Activated CD8-positive, alpha-beta memory T cell treated with anti-CD3 and anti-CD28 coated beads for 4 hours (primary cell): Measurements from ENCODE around the gene SLC6A14.

Source experiments
- DNase-seq, 2 donors: peaks; one replicate each; pipeline ENCODE4 v3.0.0-alpha.2; 2020; ENCODE audit warnings: low read depth in 2 of 2

SLC6A14 gene, protein sequence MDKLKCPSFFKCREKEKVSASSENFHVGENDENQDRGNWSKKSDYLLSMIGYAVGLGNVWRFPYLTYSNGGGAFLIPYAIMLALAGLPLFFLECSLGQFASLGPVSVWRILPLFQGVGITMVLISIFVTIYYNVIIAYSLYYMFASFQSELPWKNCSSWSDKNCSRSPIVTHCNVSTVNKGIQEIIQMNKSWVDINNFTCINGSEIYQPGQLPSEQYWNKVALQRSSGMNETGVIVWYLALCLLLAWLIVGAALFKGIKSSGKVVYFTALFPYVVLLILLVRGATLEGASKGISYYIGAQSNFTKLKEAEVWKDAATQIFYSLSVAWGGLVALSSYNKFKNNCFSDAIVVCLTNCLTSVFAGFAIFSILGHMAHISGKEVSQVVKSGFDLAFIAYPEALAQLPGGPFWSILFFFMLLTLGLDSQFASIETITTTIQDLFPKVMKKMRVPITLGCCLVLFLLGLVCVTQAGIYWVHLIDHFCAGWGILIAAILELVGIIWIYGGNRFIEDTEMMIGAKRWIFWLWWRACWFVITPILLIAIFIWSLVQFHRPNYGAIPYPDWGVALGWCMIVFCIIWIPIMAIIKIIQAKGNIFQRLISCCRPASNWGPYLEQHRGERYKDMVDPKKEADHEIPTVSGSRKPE

DNA sequence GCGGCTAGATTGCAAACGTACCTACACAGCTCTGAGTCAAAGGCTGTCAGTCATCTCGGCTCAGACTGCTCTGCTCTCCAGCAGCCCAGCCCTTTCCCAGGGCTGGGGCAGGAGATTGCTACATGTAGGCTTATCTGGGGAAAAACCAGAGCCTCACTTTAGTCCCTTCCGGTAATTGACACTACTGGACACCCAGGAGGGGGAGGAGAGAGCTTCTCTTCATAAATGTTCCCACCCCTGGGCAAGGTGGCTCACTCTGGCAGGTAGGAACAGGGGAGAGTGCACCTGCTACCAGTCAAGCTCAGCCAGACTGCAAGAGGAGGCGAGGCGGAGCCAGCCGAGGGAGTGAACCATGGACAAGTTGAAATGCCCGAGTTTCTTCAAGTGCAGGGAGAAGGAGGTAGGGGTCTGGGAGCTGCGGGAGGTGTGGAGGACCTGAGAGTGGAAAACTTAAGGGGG is at the start of gene SLC6A14:
Gene SLC6A14, plus strand, starts transcription at position 249 of the 459 bp plus-strand sequence. Its CDS starts 104 bp downstream, at position 353.
- no peak for DNase-seq

DNA sequence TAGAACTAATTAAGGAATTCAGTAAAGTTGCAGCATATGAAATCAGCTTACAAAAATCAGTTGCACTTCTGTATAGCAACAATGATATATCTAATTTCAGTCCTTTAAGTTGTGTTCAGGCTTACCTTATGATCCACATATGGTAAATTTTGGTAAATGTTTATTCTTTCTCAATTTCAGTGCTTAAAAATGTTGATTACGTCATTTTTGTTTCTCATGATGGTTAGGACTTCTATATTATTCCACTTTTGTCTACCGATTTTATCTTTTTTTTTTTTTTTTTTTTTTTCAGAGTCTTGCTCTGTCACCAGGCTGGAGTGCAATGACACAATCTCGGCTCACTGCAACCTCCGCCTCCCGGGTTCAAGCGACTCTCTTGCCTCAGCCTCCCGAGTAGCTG is 40.7 kb upstream of the SLC6A14 start:
- DNase-seq, result no peak

DNA sequence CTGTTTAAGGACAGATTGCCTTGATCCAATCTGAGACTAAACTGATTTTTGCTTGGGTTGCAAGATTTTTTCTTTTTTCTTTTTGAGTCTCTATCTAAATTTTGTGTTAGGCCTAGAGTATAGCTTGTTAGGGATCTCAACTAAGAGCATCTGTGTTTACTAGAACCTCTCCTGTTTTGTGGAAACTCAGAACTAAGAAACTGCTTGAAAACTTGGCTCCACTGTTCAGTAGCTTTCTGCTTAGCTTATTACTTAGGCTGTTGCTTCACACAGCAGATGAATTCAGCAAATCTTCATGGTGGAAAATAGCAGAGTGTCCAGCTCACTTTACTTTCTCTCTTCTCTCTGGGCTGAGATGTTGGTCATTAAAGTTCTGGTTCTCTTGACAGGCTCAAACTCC is 36.7 kb upstream of the SLC6A14 start:
- DNase-seq, result no peak

DNA sequence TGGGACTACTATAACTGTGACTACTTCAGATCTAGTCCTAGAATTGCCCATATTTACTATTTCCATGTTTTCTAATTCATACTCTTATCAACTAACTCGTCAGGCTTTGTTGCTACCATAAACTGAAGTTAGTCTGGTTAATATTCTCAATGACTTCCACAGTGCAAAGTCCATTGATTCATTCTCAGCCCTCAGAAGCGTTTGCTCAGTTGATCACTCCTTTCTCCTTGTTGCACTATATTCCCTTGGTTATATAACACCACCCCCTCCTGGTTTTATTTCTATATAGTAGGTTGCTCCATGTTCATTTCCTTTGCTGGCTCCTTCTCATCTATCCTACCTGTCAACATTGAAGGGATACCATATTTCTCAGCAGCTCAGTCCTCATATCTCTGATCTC is 27.2 kb upstream of the SLC6A14 start:
- no peak for DNase-seq

DNA sequence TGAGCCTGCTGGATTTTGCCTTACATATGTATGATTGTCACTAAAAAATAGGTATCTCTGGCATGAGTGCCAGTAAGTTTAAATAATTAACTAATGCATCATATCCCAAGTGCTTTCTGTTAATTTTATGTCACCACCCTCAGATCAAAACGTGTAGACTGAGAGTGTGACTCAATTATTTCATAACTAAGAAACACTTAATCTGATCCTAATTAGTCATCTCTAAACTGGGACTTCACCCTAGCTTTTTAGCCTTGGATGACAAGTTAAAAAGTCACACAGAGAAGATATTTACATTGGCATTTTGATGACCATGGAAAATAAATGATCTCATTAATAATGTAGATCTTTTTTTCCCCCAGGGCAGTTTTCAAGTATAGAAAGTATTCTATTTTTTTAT is 23.1 kb upstream of the SLC6A14 start:
- DNase-seq, result no peak

DNA sequence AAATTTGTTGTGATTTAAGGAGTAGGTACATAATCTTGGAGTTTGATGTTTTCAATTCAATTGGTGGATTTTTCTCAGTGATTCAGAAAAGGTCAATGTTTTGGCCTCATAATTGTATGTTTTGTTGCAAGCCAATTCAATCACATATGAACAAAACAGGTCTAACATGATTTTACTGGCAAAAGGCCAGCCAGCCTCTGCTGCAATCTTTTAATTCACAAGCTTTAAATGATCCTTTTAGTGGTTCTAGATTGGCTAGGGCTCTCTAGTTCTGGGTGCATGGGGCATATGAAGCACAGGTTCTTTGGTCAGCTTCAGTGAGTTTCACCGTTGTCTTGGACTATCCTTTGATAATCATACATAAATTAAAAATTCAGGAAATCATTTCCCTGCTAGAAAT is 19.2 kb upstream of the SLC6A14 start:
- no peak for DNase-seq

DNA sequence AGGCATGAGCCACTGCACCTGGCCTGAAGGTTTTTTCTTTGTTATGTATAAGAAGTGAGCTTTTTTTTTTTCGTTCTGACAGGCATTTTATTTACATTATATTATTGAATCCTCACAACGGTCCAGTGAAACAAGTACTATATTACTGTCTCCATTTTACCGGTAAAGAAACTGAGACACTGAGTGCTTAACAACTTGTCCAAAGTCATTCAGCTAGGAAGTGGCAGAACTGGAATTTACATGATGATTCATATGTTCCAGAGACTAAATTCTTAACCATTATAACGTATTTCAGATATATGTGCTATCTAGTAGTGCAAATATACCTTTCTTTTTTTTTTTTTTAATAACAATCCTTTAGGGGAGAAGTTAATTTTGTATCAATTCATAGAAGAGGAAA is 18.4 kb upstream of the SLC6A14 start:
- no peak for DNase-seq

DNA sequence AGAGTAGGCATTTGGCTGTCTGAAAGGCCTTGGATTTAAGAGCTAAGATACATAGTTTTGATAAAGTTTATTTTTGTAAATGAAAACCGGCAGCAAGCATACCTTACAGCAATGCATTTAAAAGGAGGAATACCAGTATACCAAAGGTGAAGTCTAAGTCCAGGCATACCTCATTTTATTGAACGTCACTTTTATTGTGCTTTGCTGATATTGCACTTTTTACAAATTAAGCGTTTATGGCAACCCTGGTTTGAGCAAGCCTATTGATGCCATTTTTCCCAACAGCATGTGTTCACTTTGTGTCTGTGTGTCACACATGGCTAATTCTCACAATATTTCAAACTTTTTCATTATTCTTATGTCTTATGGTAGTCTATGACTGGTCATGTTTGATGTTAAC is 8.4 kb upstream of the SLC6A14 start:
- DNase-seq, result no peak

DNA sequence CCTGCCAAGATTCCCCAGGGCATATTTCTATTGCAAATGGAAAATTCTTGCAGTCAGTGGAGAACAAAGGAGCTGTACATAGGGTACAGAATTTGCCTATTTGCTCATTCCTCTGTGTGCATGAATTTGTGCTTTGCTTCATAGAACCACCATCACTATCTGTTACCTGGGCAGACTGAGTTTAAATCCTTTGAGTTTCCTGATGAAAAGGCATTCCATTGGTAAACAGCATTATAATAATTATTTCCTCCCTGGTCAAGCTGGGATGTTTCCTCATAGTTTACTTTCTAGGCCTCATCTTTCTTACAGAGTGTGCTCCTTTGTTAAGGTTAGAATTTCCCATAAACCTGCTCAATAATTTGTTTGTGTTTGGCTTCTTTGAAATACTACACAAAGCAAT is 809 bp upstream of the SLC6A14 start:
- DNase-seq, result no peak

DNA sequence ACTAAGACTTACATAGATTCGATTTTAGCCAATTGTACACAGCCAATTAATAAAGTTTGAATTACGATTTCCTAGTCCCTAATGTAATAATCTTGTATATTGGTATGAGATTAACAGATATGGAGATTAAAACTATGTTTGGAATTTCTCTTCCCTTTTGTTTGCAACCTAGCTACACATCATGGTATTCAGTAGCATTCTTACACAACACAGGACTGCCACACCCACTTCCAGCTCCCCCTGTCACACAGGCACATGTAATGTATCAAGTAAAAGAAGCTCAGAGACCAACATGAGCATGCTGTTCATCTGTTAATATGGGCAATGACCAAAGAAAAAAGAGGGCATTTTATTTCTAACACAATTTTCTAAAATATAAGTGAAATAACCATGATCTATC is 12.8 kb downstream of the SLC6A14 start:
- DNase-seq, result no peak

DNA sequence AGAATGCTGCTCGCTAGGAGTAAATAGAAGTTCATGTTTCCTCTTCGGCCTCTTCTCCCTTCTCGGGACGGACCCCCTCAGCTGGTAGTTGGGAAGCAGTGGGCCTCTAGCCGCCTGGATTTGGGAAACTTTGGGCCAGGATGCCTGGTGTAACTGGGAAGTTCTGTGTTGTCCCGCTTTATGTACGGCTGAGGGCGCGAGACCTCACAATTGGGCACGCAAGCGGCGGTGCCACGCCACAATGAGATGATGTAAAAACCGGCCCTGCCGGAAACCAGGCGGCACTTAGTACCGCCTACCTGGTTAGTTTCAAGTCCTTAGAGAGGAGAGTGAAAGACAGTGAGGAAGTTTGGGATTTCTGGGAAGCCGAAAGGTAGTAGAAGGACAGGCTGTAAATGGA is 26.4 kb downstream of the SLC6A14 start, which contains the start of gene CT83:
Gene CT83, minus strand, starts transcription at position 155 of the 400 bp plus-strand sequence. Its CDS starts 120 bp downstream, at position 35.
- no peak for DNase-seq

DNA sequence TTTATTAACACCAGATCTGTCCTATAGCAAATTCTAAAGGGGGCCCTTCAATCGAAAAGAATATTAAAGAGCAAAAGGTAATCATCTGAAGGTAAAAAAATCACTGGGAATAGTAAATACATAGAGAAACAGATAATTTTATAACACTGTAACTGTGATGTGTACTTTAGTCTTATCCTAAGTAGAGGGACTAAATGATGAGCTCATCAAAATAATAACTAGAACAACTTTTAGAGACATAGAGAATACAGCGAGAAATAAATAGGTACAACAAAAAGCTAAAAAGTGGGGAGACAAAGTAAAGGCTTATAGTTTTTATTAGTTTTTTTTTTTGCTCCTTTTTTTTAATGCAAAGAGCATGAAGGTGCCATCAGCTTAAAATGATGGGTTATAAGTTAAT is 43.7 kb downstream of the SLC6A14 start:
- DNase-seq, result no peak

DNA sequence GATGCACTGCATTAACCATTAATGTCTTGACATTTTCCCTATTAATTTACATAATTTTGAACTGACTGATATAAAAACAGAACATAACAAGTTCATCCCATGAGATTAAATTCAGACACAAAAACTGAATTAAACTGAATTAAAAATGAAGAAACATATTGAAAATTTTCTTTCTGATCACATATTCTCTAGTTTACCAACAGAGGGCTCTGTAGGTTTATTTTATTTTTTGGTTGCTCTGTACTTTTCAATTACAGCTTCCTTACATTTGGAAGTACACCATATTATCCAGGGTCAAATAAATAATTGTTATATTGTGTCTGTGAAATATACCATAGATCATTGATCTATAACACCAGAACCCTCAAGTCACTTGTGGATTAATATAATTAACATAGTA is 53.7 kb downstream of the SLC6A14 start:
- no peak for DNase-seq

DNA sequence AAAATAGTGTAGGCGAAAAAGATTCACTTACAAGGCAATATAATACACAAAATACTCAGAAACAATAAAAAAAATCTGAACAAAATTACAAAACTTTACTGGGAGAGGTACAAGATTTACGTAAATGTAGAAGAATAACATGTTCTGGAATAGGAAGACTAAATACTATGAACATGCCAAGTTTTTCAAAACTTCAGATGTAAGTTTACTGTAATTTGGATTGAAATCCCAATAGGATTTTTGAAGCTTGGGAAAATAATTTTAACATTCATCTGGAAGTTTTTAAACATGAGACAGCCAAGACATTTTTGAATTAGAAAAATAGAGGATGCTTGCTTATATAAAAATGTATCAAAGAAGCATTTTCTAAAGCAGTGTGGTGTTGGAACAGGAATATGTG is 56.9 kb downstream of the SLC6A14 start:
- DNase-seq, result no peak

DNA sequence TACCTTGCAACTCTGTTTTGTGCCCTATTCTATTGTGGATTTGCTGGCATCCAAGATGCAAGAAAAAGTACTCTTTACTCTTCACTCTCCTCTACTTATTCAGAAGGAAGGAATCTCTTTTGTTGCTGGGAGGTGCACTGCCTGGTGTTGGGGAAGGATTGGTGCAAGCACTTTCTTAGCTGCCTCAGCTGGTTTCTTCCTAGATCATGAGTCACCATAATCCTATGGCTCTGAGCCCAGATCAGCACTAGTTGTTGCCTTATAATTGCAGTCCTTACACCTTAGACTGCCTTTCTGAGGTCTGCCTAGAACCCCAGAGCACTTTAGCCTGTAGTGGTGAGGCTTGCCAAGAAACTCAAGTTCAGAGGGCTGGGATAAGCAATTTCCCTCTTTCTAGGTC is 63.4 kb downstream of the SLC6A14 start:
- no peak for DNase-seq
